ENCODE results near the gene OMP.

OMP gene

DNA sequence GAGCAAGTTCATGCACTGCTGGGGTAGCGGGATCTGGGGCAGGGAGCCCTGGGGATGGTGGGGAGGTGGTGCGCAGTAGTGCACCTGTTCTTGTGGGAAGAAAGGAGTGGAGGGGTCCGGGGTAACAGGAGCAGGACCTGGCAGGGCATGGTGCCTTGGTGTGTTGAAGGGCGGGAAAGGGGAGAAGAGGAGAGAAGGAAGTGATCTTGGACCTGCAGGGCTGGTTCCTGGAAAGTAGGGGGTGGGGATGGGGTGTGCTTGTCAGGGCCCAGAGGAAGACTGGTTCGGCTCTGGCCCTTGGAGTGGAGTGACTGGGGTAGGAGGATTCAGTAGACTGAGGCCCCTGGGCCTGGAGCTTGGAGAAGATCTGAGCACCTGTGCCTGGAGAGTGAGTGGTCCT lies 46.7 kb upstream of the OMP start:
- TF ChIP-seq, protein P1, sequence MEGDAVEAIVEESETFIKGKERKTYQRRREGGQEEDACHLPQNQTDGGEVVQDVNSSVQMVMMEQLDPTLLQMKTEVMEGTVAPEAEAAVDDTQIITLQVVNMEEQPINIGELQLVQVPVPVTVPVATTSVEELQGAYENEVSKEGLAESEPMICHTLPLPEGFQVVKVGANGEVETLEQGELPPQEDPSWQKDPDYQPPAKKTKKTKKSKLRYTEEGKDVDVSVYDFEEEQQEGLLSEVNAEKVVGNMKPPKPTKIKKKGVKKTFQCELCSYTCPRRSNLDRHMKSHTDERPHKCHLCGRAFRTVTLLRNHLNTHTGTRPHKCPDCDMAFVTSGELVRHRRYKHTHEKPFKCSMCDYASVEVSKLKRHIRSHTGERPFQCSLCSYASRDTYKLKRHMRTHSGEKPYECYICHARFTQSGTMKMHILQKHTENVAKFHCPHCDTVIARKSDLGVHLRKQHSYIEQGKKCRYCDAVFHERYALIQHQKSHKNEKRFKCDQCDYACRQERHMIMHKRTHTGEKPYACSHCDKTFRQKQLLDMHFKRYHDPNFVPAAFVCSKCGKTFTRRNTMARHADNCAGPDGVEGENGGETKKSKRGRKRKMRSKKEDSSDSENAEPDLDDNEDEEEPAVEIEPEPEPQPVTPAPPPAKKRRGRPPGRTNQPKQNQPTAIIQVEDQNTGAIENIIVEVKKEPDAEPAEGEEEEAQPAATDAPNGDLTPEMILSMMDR (IDR thresholded peaks at IDR 0.05; ENCODE audit: insufficient read depth, low read length) = no peak
- no peak for TF ChIP-seq SPI1 (IDR thresholded peaks at IDR 0.05; ENCODE audit: borderline replicate concordance, low read depth)
- TF ChIP-seq POLR2AphosphoS5 (IDR thresholded peaks at IDR 0.05; ENCODE audit: low read depth) = no peak
- TF ChIP-seq, protein P2, sequence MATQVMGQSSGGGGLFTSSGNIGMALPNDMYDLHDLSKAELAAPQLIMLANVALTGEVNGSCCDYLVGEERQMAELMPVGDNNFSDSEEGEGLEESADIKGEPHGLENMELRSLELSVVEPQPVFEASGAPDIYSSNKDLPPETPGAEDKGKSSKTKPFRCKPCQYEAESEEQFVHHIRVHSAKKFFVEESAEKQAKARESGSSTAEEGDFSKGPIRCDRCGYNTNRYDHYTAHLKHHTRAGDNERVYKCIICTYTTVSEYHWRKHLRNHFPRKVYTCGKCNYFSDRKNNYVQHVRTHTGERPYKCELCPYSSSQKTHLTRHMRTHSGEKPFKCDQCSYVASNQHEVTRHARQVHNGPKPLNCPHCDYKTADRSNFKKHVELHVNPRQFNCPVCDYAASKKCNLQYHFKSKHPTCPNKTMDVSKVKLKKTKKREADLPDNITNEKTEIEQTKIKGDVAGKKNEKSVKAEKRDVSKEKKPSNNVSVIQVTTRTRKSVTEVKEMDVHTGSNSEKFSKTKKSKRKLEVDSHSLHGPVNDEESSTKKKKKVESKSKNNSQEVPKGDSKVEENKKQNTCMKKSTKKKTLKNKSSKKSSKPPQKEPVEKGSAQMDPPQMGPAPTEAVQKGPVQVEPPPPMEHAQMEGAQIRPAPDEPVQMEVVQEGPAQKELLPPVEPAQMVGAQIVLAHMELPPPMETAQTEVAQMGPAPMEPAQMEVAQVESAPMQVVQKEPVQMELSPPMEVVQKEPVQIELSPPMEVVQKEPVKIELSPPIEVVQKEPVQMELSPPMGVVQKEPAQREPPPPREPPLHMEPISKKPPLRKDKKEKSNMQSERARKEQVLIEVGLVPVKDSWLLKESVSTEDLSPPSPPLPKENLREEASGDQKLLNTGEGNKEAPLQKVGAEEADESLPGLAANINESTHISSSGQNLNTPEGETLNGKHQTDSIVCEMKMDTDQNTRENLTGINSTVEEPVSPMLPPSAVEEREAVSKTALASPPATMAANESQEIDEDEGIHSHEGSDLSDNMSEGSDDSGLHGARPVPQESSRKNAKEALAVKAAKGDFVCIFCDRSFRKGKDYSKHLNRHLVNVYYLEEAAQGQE (IDR thresholded peaks at IDR 0.05; ENCODE audit: insufficient replicate concordance, low read depth) = no peak
- no peak for TF ChIP-seq GABPA (IDR thresholded peaks at IDR 0.05; ENCODE audit: low read depth)
- Histone ChIP-seq H3K27ac (replicated peaks) (no peak overlapping the region), H3K27me3 (ENCODE audit: insufficient read depth, poor library complexity, severe bottlenecking) (no peaks in the 10 kb centered on the region), H3K4me3 (replicated peaks; ENCODE audit: insufficient read depth, low read length) (no peak overlapping the region)
- no peak for DNase-seq (ENCODE audit: low read depth in 1 of 2, low spot score in 1 of 2)

DNA sequence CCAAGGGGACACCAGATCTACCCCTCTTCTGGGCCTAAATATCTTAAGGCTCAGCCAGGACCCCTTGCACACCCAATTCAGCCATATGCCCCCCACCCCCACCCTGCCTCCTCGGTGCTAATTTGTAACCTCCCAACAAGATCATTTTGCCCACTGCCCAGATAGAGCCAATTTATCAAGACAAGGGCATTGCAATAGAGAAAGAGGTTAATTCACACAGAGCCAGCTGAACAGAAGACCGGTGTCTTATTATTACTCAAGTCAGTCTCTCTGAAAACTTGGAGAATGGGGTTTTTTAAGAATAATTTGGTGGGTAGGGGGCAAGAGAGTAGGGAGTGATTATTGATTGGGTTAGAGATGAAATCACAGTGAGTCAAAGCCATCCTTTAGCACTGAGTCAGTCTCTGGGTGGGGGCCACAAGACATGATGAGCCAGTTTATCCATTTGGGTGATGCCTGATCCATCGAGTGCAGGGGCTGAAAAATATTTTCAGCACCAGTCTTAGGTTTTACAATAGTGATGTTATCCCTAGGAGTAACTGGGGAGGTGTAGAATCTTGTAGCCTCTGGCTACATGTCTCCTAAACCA lies 45.7 kb upstream of the OMP start:
- Histone ChIP-seq H3K27ac (replicated peaks) (no peak overlapping the region), H3K4me3 (replicated peaks; ENCODE audit: insufficient read depth, low read length) (no peak overlapping the region), H3K27me3 (ENCODE audit: insufficient read depth, poor library complexity, severe bottlenecking) (no peaks in the 10 kb centered on the region)
- TF ChIP-seq, protein P2 (IDR thresholded peaks at IDR 0.05; ENCODE audit: insufficient replicate concordance, low read depth) = no peak
- TF ChIP-seq, protein P1 (IDR thresholded peaks at IDR 0.05; ENCODE audit: insufficient read depth, low read length) = no peak
- TF ChIP-seq SPI1 (IDR thresholded peaks at IDR 0.05; ENCODE audit: borderline replicate concordance, low read depth) (no peak), POLR2AphosphoS5 (IDR thresholded peaks at IDR 0.05; ENCODE audit: low read depth) (no peak), GABPA (IDR thresholded peaks at IDR 0.05; ENCODE audit: low read depth) (no peak)
- DNase-seq (ENCODE audit: low read depth in 1 of 2, low spot score in 1 of 2) = no peak

DNA sequence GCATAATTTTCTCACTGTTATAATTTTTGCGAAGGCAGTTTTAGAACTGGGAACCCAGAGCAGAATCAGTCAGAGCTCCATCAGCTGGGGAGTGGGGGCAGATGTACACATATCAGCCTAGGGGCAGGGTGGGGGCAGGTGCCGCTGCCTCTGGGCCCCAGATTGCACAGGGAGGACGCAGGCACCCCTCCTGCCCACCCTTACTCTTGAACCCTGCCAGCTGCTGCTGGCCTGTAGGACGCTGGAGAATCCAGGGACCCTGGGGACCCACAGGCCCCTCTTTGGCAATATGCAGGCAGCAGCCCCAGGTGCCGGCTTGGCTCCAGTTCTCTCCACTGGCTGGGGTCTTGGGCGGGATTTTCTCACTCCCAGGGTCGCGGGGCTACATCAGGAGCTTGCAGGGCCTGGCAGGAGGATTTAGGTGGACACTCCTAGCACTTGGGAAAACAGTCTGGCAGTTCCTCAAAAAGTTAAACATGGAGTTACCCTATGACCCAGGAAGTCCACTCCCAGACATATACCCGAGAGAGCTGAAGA lies 44.6 kb upstream of the OMP start:
- no peak for TF ChIP-seq GABPA (IDR thresholded peaks at IDR 0.05; ENCODE audit: low read depth)
- TF ChIP-seq, protein P1 (IDR thresholded peaks at IDR 0.05; ENCODE audit: insufficient read depth, low read length) = no peak
- TF ChIP-seq, protein P2 (IDR thresholded peaks at IDR 0.05; ENCODE audit: insufficient replicate concordance, low read depth) = no peak
- TF ChIP-seq POLR2AphosphoS5 (IDR thresholded peaks at IDR 0.05; ENCODE audit: low read depth) = no peak
- no peak for TF ChIP-seq SPI1 (IDR thresholded peaks at IDR 0.05; ENCODE audit: borderline replicate concordance, low read depth)
- Histone ChIP-seq H3K27ac (replicated peaks) (no peak overlapping the region), H3K27me3 (ENCODE audit: insufficient read depth, poor library complexity, severe bottlenecking) (no peaks in the 10 kb centered on the region), H3K4me3 (replicated peaks; ENCODE audit: insufficient read depth, low read length) (no peak overlapping the region)
- no peak for DNase-seq (ENCODE audit: low read depth in 1 of 2, low spot score in 1 of 2)

Data from HL-60 (cell line).